ENCODE results near the gene ARMH1.

DNA sequence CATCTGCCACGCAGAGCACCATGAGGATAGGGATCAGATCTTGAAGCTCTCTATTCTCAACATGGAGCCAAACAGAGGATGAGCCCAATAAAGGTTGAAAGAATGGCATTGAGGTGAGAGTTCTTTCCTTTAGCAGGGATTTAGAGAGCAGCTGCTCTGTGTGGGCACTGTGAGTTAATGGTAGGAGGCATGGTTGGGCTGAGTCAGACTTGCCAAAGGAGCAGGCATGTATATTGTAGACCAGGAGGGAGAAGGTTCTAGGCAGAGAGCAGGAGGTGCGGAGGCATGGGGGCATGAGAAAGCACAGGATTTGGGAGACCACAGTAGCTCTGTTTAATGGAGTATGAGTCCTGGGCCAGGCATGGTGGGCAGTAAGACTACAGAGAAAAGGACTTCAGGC is 32.3 kb upstream of the ARMH1 start:
- TF ChIP-seq, protein P1, sequence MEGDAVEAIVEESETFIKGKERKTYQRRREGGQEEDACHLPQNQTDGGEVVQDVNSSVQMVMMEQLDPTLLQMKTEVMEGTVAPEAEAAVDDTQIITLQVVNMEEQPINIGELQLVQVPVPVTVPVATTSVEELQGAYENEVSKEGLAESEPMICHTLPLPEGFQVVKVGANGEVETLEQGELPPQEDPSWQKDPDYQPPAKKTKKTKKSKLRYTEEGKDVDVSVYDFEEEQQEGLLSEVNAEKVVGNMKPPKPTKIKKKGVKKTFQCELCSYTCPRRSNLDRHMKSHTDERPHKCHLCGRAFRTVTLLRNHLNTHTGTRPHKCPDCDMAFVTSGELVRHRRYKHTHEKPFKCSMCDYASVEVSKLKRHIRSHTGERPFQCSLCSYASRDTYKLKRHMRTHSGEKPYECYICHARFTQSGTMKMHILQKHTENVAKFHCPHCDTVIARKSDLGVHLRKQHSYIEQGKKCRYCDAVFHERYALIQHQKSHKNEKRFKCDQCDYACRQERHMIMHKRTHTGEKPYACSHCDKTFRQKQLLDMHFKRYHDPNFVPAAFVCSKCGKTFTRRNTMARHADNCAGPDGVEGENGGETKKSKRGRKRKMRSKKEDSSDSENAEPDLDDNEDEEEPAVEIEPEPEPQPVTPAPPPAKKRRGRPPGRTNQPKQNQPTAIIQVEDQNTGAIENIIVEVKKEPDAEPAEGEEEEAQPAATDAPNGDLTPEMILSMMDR (IDR thresholded peaks at IDR 0.05; ENCODE audit: borderline replicate concordance, extremely low read depth, low read length, poor library complexity, severe bottlenecking), result no peak
- TF ChIP-seq EZH2 (IDR thresholded peaks at IDR 0.05; ENCODE audit: borderline replicate concordance, low read depth, low read length, severe bottlenecking), result no peak

Measured in DND-41 (cell line).